ENCODE results near the gene CORO7.
"Not testable (repeated sequence)": the region's sequence is repeated elsewhere in the genome, so short reads cannot be mapped to it uniquely, and the experiment has no call there.

The CORO7 gene

GRCh38 chr16:4403133-4403949 is 13.1 kb downstream of the CORO7 start:
- peak in 1 of 56 donors; percentile 22 for DNase-seq

DNA sequence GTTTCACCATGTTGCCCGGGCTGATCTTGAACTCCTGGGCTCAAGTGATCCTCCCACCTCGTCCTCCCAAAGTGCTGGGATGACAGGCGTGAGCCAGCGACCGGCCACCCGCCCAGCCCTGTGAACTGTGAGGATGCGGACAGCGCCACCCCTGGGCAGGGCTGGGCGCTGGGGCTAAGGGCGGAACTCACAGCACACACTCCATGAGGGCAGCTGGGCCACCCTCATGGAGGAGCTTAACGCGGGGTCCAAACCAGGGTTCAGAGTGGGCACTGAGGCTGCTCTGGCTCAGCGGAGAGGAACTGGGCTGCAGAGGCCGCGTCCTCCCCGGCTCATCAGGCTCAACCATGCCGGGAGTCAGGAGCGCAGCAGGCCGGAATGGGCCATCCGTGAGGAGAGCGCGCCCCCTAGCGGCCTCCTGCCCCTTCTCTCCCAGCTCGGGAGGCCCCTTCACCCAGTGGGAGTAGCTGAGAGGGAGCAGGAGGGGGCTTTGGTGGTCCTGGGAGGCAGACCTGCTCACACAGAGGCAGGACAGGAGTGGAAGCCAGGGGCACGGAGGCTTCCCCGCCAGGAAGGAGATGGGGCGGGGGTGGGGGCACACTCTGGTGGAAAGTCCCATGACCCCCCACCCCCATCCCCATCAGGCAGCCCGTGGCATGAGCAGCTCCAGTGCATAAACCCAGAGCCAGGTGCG is 13.8 kb downstream of the CORO7 start:
- DNase-seq: peak in 52 of 56 donors; percentile 11 to 89 (median 66)

- DNase-seq: no peak
These were observed 14.9 kb downstream of the CORO7 start for GRCh38 chr16:4401510-4401909.

- no peak for DNase-seq
These were observed 15.3 kb downstream of the CORO7 start for GRCh38 chr16:4401094-4401501.

DNA sequence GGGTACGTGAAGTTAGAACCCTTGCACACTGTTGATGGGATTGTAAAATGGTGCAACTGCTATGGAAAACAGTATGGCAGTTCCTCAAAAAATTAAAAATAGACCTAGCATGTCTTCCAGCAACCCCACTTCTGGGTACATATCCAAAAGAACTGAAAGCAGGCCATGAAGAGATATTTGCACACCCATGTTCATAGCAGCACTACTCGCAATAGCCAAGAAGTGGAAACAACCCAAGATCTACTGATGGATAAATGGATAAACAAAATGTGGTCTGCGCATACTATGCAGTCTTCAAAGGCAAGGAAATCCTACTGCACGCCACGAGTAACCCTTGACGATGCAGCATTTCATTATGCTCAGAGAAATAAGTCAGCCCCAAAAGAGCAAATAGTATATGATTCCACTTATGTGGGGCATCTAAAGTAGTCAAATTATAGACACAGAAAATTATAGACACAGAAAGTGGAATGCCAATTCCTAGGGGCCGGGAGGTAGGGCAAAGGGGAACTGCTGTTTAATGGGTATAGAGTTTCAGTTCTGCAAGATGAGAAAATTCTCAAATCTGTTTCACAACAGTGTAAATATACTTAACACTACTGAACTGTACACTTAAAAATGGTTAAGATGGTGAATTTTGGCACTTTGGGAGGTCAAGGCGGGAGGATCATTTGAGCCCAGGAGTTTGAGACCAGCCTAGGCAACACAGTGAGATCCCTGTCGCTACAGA is 17.2 kb downstream of the CORO7 start:
- DNase-seq: no peak

DNA sequence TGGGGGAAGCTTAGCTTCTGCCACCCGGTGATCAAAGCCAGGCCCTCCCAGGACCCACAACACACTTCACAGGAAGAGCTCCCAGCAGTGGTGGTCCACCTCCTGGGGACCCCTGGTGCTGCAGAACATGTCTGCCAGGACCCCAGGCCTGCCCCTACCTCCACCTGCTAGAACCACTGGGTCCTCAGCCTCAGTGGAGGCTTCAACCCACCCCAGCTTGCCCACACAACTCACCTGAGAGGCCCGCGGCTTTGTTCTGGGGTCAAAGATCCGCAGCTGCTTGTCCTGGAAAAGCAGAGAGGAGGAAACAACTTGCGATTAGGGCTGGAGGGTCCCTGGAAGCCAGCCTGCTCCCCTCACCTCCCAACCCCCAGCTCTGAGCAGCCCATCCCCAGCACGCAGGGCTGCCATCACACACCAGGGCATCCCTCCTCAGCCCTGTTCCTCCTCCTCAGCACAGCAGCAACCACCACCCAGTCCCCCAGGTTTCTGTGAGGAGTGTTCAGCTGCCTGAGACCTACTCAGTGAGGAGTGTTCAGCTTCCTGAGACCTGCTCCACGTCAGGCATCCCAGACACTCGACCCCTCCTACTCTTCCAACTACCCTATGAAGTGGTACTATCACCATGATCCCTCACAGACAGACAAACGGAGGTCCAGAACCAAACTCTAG is 21.2 kb downstream of the CORO7 start:
- DNase-seq: no peak

- not testable (repeated sequence) for DNase-seq
These were observed 22.5 kb downstream of the CORO7 start for GRCh38 chr16:4393850-4394249.

GRCh38 chr16:4393240-4393600 is 23.2 kb downstream of the CORO7 start:
- DNase-seq: no peak

DNA sequence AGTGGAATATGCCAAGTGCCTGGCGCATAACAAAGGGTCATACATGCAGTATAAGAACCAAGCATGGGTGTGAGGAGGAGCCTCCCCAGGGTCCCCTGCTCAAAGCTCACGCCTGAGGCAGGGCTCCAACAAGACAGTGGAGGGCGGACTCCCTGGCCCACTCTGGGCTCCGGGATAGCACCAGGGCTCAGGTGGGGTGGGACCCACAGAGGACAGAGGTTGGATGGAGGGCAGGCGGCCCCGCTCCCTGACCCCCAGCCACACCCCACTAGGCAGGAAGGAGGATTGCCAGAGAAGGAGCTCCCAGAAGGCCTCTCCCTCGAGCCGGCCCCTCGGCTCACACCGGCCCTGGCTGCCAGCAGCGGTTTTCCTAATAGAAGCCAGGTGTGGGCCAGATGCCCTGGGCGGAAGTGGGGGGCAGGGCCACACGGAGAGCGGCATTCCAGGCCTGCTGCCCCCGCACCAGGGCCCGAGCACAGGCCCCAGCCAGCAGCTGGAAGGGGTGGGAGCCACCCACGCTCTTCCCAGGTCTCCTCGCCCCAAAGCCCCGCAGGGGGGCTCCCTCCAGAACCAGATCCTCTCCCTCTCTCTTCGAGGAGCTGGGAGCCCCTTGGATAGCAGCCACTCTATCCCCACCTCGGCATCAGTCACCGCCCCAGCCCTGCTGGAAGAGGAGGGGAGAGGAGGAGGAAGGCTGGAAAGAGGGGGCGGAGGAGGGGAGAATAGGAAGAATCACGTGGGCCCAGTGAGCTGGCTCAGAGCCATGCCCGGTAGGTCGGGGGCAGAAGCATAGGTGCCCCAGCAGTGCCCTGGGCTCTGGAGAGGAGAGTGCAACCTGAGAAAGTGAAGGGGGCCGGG is 23.8 kb downstream of the CORO7 start:
- peak in 12 of 56 donors; percentile 10 to 54 (median 29) for DNase-seq

DNA sequence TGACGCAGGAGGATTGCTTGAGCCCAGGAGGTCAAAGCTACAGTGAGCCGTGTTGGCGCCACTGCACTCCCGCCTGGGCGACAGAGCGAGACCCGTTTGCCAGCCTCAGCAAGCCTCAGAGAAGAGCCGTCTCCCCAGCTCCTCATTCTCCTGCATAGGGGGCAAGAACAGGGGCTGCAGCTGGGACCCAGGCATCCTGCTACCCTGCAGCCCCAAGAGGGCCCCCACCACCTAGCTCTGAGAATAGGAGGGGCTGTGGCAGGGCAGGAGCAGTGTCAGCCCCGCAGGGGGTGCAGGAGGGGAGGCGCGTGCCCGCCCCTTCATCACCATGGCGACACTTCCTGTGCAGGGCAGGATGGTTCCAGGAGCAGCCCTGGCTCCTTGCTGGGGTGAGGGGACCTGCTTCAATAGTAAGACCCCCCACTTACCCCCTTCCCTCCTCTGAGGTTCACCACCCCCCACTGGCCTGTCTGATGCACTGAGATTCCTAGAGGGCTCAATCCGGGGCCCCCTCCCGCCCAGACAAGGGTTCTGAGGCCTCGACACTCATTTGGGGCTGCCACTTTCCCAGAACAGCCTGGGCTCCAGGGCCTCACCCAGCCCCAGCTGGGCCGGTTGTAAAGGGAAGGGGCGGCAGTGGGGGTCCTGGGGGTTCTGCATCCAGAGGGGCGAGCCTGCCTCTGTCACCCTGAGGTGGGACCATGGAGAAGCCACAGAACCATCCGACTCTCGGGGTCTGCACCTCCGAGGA is 24.6 kb downstream of the CORO7 start:
- peak in 3 of 56 donors; percentile 8 to 29 (median 20) for DNase-seq

GRCh38 chr16:4390266-4391260 is 25.8 kb downstream of the CORO7 start:
- DNase-seq: no peak

DNA sequence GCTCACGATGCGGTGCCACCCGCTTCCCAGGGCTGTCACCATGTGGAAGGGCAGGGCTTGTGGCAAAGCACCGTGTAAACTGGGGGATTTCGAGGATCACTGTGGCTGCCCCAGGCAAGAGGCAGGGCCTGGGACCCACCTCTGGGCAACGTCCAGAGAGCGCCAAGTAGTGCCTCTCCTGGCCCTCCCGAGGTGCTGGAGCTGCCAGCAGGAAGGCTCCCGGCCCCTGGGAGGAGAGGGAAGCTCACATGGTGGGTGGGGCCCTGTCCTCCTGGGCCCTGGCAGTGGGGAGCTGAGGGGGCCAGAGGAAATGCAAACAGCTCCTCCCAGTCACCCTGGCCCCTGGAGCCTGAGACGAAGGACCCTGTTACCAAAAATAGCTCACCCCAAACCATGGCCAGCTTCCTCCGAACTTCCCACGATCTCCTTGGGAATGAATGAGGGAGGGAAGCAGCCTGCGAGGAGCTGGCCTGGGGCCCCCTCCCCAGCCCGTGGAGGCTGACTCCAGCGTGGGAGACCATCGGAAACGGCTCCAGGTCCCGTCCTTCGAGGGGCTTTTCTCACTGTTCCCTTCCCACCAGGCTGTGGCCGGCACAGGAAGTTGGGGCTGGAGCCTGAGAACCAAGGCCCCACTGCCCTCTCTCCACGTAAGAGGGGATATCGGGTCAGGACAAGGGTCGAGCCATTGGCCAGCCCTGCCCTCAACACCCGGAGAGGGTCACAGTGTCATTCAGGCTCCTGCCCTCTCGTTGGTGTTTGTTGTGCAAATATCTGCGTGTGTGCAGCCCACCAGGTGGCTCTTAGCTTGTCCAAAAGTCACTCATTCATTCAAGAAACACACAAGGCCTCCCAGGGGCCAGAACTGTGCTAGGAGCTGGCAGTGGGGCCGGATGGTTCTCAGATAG is 27.1 kb downstream of the CORO7 start:
- no peak for DNase-seq

DNA sequence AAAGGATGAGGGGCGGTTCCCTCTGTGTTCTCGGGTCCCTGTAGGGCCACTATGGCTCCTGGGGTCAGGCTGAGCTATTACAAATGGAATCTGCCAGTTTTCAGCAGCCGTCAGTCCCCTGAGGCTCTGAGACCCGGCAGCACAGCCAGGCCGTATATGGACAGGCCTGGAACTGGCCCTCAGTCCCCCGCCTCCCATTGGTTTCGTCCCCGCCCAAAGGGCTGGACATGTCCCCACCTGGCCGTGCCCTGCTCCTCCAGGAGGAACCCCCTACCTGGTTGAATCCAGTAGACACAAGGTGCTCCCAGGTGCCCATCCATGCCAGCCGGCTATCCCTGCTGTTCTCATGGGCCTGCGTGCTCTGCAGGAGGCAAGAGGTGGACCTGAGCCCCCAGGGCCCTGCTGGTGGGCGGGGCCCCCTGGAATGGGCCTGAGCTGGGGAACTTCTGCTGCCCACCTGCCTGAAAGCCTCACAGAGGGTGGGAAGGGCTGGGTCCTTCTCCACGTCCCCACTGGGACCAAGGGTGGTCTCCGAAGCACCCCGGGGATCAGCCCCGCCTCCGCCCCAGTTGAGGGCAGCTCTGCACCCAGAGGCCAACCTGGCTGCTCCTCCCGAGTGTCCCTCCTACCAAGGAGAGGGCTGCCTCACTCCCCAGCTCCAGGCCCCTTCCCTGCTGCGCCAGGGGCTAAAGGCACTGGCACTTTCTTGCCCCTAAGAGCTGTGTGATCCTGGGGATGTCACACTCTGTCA is 27.9 kb downstream of the CORO7 start:
- DNase-seq: no peak

DNA sequence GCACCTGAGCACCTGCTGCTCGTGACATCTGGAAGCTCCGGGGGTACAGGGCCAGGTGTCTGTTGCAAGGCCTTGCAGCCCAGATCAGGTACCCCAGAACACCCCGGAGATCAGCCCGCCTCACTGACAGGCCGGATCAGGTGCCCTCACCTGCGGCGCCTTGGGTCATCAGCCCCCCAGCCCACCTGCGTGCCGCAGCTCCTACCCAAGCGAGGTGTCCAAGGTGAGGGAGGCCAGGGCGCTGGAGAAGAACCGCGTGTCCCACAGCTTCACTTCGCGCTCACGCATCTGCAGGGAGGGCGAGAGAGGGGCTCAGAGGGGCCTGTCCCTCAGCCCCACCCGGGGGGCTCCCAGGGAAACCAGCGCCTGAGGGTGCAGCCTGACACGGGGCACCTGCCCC is 28.6 kb downstream of the CORO7 start:
- DNase-seq: no peak

GRCh38 chr16:4386951-4387565 is 29.3 kb downstream of the CORO7 start:
- DNase-seq: no peak

- no peak for DNase-seq
These were observed 30.0 kb downstream of the CORO7 start for GRCh38 chr16:4386451-4386805.

All from nucleus accumbens (tissue), 56 donors.